Erythroblast (primary cell): ENCODE measurements around the gene JAZF1.

ENCODE experiments used
- GATA1 ChIP-seq: IDR thresholded peaks from 2 replicates; pipeline ENCODE4 v1.6.1; 2011; ENCODE audit warnings: low read depth, mild to moderate bottlenecking, control low read depth, low read length, moderate library complexity
- POLR2A ChIP-seq: IDR thresholded peaks from 2 replicates; pipeline ENCODE4 v1.6.1; 2011; ENCODE audit warnings: mild to moderate bottlenecking, low read length

GRCh38 chr7:27997188-27997707 lies 183.3 kb downstream of the JAZF1 start:
- TF ChIP-seq POLR2A (no peak), GATA1 (no peak)
